HUES6 (cell line): ENCODE data around the gene MYO1H.

Experiments used
- H3K27ac ChIP-seq: 2 replicates; pipeline ENCODE4 v1.7.0; 2013; ENCODE audit warnings: low read depth, mild to moderate bottlenecking, low read length, inconsistent platforms
- H3K27me3 ChIP-seq: 2 replicates; pipeline ENCODE4 v1.6.1; 2013; ENCODE audit warnings: low read length; ENCODE audit not compliant: control insufficient read depth, insufficient read depth
- H3K36me3 ChIP-seq: 2 replicates; pipeline ENCODE4 v1.6.1; 2013; ENCODE audit warnings: low read length; ENCODE audit not compliant: control insufficient read depth, insufficient read depth
- H3K4me1 ChIP-seq: 2 replicates; pipeline ENCODE4 v1.6.1; 2013; ENCODE audit warnings: low read length; ENCODE audit not compliant: control insufficient read depth, insufficient read depth
- H3K4me3 ChIP-seq: 2 replicates; pipeline ENCODE4 v1.5.1; 2013; ENCODE audit warnings: low read depth, low read length
- H3K9ac ChIP-seq: one replicate; pipeline ENCODE4 v1.6.1; 2013; ENCODE audit warnings: mild to moderate bottlenecking, low read length
- H3K9me3 ChIP-seq: 2 replicates; pipeline ENCODE4 v1.6.1; 2013; ENCODE audit warnings: low read depth, low read length; ENCODE audit not compliant: control insufficient read depth, insufficient read depth

The MYO1H gene

DNA sequence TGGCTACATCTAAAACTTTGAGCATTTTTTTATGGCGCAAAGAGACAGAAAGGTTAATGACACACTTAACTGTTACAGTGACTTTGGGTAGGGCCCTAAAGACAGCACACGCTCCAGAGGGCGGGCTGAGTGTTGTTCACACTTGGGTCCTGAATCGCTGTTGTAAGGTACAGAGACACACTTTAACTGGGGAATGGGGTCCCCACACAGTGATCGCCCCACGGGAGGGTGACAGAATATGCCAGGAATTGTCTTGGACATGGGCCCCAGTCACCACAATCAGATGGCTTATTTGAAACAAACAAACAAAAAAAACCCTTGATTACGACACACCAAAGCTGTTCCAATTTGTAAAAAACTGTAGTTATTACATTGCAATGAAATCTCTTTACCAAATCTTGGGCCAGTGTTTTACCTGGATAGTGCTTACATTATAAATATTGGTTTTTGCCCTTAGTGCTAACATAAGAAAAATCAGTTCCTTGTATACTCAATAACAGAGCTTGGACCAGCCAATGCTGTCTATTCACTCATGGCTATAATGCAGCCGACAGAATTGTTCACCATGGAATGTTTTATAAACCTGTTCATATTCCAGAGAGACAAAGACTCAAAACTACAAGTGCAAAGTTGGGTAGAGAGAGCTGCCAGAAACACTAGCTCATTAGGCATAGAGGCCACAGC is 101.1 kb downstream of the MYO1H start:
- H3K36me3 ChIP-seq, result peaks cover 84% of the 10 kb centered on the region
- no peaks in the 10 kb centered on the region for H3K4me1 ChIP-seq
- no peak overlapping the region for H3K9ac ChIP-seq
- no peaks in the 10 kb centered on the region for H3K9me3 ChIP-seq
- H3K27me3 ChIP-seq, result no peaks in the 10 kb centered on the region
- no peak overlapping the region for H3K4me3 ChIP-seq
- no peak overlapping the region for H3K27ac ChIP-seq

DNA sequence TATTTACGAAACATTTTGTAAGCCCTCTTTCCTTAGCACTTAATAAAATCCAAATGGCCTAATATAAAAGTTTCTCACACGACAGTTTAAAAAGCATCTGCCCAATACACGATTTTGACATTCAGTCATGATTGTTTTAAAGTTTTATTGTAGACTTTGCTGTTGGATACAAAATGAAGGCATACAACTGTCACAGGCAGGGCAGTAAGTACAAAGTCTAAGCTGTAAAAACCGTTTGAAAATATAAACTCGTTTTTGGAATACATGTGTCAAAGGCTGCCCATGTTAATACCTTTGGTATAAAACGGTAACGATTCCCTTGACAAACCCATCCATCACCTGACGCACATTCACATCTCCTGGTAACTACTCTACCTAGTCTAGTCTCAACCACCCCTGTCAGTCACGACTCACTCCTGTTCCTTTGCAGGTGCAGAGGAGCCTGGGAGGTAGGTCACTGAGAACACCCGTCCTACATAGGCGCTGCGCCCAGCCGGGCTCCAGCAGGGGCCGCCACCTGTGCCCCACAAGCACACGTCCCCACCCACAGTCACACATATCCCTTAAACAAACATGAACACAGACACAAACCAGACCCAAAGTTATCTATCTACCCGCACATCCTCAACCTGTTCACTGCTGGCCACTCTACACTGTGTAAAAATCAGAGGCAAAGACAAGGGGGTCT is 102.3 kb downstream of the MYO1H start:
- Histone ChIP-seq H3K27ac (no peak overlapping the region), H3K9ac (no peak overlapping the region), H3K4me1 (no peaks in the 10 kb centered on the region), H3K27me3 (no peaks in the 10 kb centered on the region), H3K4me3 (no peak overlapping the region), H3K9me3 (no peaks in the 10 kb centered on the region), H3K36me3 (peaks cover 93% of the 10 kb centered on the region)

DNA sequence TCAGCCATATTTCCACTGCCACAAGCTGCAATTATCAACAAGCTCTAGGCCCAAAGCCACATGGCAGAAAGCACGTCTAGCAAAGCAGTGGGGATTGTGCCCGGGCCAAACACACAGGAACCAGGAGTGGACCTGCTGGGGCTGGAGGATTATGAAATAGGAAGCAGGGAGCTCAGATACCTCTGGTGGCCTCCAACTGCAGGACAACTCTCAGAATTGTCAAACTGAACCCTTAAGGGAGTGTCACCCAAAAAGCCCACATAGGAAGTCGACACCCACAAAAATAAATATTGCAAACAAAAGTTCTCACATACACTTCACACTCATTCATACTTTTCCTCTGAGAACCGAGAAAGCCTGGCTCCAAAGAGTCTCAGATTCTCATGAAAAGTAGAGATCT is 103.3 kb downstream of the MYO1H start:
- Histone ChIP-seq H3K9ac (no peak overlapping the region), H3K27ac (no peak overlapping the region), H3K36me3 (peaks cover 98% of the 10 kb centered on the region), H3K27me3 (no peaks in the 10 kb centered on the region), H3K9me3 (no peaks in the 10 kb centered on the region), H3K4me1 (no peaks in the 10 kb centered on the region), H3K4me3 (no peak overlapping the region)

DNA sequence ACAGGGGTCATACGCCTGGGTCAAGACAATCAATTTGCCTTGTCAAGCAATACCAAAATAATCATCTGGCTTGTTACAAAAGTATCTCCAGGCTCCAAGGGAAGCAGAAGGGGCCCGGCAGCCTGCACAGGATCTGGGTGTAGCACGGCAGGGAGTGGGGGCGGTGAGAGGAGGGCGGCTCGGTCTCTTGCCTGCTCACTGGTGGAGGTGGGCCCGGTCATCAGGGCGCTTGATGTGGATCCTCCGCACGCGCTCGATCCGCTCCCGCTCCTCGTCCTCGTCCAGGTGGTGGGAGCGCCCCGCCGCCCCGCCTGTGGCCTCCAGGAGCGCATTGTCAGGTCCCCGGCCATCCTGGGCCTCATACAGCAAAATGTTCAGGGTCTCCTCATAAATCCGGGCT is 103.7 kb downstream of the MYO1H start:
- Histone ChIP-seq H3K4me1 (no peaks in the 10 kb centered on the region), H3K9me3 (no peaks in the 10 kb centered on the region), H3K9ac (no peak overlapping the region), H3K27me3 (no peaks in the 10 kb centered on the region), H3K4me3 (no peak overlapping the region), H3K36me3 (peaks cover 100% of the 10 kb centered on the region), H3K27ac (no peak overlapping the region)

DNA sequence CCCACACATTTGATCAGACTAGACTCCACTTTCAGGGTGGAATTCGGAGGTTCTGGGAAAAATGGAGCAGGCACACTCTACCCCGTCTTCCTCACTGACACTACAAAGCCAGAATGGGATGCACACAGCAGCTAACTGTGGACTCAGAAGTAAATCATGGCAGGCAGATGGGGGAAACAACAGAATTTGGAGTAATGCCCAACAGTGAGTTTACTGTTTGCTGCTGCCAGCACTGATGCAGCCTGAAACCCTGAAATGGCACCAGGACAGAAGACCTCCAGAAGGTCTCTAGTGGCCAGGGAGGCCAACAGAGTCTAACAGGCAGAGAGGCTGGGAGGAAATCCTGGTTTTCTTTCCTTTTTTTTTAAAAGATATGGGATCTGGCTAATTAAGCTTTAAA is 104.8 kb downstream of the MYO1H start:
- no peaks in the 10 kb centered on the region for H3K27me3 ChIP-seq
- no peaks in the 10 kb centered on the region for H3K9me3 ChIP-seq
- peaks cover 100% of the 10 kb centered on the region for H3K36me3 ChIP-seq
- H3K9ac ChIP-seq, result no peak overlapping the region
- no peak overlapping the region for H3K4me3 ChIP-seq
- H3K4me1 ChIP-seq, result peaks cover 3% of the 10 kb centered on the region
- no peak overlapping the region for H3K27ac ChIP-seq

DNA sequence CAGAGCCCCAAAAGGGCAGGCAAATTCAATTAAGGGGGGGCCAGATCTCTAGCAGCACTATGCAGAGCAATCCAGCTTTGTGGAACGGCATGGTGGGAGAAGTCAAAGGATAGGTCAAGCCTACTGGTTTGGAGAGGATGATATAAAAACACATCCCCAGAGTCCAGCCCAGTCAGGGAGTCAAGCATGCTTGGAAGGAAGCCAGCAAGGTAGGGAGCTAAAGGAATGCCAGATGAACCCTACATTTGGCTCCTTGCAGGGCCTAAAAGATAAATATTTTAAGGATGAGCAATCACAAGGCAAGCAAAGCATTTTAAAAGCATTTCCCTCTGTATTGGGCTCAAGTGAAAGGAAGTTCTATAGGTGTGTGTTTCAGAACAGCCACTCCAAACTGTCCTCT is 108.0 kb downstream of the MYO1H start:
- H3K27me3 ChIP-seq, result no peaks in the 10 kb centered on the region
- H3K9ac ChIP-seq, result no peak overlapping the region
- peaks cover 35% of the 10 kb centered on the region for H3K4me1 ChIP-seq
- no peak overlapping the region for H3K27ac ChIP-seq
- peaks cover 81% of the 10 kb centered on the region for H3K36me3 ChIP-seq
- no peak overlapping the region for H3K4me3 ChIP-seq
- no peaks in the 10 kb centered on the region for H3K9me3 ChIP-seq

DNA sequence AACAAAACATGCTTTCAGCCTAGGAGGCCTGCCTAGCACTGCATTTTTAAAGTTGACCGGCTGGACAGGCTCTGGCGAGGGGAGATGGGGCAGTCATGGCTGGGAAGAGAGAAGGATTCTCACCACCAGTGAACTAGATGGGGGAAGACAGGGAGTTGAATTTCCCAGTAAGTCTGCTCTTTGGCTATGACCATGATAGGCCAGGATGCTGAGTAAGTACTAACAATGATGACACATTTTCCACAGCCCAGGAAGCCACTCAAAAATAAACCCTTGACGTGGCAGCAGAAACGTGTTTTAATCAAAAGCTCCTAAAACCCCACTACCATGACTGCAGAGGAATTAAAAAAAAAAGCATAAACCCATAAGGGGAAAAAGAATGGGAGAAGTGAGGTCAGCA is 110.4 kb downstream of the MYO1H start:
- Histone ChIP-seq H3K4me1 (peaks cover 59% of the 10 kb centered on the region), H3K36me3 (peaks cover 57% of the 10 kb centered on the region), H3K27ac (peak overlapping the region; percentile 82), H3K9me3 (no peaks in the 10 kb centered on the region), H3K4me3 (peak overlapping the region; percentile 37; the same call in 1 of the 2 replicates), H3K27me3 (no peaks in the 10 kb centered on the region), H3K9ac (peak overlapping the region; percentile 84)

DNA sequence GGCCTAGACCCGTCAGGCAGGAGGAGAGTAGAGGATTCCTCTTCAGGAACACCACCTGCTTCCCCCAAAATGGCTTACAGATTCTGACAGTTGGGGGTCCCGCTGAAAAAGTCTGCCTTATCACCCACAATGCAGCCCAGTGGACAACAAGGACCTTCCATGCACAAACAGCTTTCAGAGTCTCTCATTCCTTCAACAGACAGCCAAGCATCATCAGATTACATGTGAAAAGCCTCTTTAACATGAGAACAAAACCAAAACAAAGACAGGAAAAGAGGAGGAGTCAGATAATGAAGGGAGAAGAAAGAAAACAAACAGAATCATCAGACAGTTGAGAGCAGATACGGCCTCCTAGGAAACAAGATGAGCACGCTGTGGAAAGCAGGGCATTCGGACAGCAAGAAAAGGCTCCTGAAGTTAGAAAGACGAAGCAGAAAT is 111.1 kb downstream of the MYO1H start:
- Histone ChIP-seq H3K36me3 (peaks cover 50% of the 10 kb centered on the region), H3K27ac (peak overlapping the region; percentile 82), H3K9ac (peak overlapping the region; percentile 84)

DNA sequence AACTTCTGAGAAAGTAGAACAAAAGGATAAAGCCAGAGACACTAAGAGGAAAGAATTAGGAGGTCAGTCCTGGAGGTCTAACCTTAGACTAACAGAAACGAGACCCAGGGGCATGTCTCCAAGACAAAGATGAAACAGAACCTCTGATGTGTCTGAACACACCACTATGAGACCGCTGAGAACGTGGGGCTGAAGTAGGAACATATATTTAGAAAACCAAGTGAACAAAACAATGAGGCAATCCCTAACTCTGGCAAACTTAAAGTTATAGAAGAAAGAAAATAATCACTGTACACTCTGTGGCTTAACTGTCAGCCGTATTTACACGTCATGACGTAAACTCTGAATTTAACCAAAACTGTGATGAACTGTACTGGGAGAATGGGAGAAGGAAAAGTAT is 111.5 kb downstream of the MYO1H start:
- H3K9ac ChIP-seq, result peak overlapping the region; percentile 84
- H3K9me3 ChIP-seq, result no peaks in the 10 kb centered on the region
- peak overlapping the region; percentile 82 for H3K27ac ChIP-seq
- peak overlapping the region; percentile 37 for H3K4me3 ChIP-seq
- H3K4me1 ChIP-seq, result peaks cover 70% of the 10 kb centered on the region
- H3K27me3 ChIP-seq, result no peaks in the 10 kb centered on the region
- H3K36me3 ChIP-seq, result peaks cover 45% of the 10 kb centered on the region

More for the DNA sequence above, 111.1 kb downstream of the MYO1H start:
- Histone ChIP-seq H3K4me3 (peak overlapping the region; percentile 37), H3K4me1 (peaks cover 66% of the 10 kb centered on the region), H3K9me3 (no peaks in the 10 kb centered on the region), H3K27me3 (no peaks in the 10 kb centered on the region)

DNA sequence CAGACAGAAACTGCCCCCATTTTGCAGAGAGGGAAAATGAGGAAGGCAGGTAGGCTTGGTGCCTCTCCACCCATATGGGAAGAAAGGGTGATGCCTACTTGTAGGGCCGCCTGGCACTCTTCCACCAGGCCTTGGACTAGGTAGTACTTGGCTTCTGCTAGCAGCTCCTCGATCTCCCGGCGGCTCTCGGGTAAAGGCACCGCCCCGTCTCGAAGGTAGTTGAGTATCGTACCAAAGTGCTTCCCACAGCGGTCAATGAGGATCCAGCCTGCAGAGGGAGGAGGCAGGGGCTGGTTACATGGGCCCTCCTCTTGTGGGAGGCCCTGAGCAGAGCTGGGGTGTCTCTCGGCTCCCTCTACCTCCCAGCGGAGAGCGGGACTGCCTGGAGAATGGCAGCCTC is 112.8 kb downstream of the MYO1H start:
- peak overlapping the region; percentile 77 for H3K9ac ChIP-seq
- no peaks in the 10 kb centered on the region for H3K9me3 ChIP-seq
- no peaks in the 10 kb centered on the region for H3K27me3 ChIP-seq
- peaks cover 40% of the 10 kb centered on the region for H3K36me3 ChIP-seq
- peak overlapping the region; percentile 94; the same call in 1 of the 2 replicates for H3K27ac ChIP-seq
- H3K4me1 ChIP-seq, result peaks cover 83% of the 10 kb centered on the region
- H3K4me3 ChIP-seq, result no peak overlapping the region

DNA sequence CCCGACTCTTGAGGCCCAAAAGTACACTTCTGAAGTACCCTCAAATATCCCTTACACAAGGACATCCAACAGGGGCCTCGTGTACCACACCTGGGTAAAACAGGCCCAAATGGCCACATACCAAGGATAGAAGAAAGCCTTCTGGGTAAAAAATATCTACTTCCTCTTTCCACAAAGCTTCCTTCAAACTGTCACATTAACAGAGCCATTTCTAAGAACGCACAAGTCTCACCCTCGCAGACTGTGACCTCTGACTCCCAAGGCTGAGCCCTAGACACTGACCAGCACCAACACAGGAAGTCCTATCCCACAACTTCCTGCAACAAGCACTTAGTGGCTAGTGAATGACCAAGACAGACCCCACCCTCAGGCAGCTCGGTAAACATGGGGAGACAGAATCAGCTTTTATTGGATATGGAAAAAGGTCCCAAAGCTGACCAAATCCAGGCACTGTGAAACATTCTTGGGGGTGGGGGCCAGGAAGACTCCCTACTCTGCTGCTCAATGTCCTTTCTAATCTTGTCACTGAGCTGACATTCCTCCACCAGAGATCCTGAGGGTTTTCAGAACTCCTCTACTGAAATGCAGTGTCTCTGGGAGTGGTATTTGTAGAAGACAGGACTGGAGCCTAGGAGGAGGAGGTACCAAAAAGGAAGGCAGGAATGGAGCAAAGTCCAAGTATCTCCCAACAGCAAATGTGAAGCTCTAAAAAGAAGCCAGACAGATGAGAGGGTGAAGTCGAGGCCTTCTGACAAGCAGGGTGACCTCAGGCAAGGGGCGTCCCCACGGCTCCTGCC is 113.5 kb downstream of the MYO1H start:
- Histone ChIP-seq H3K4me1 (peaks cover 89% of the 10 kb centered on the region), H3K4me3 (no peak overlapping the region), H3K9ac (peak overlapping the region; percentile 77), H3K9me3 (no peaks in the 10 kb centered on the region), H3K27me3 (no peaks in the 10 kb centered on the region), H3K27ac (peak overlapping the region; percentile 94; the same call in 1 of the 2 replicates), H3K36me3 (peaks cover 40% of the 10 kb centered on the region)
